ENCODE results near the gene GRID2. TPM values are rescaled to one million over a fixed set of nuclear protein-coding genes. Genes with fewer than 3 reads are reported as not detected.

GRID2 gene
- total RNA-seq, 6 donors from 2014 or later: 0.76 TPM; not detected in 5

GRCh38 chr4:92735025-92735665 is 431.4 kb downstream of the GRID2 start:
- Histone ChIP-seq H3K36me3 (no peaks in the 10 kb centered on the region), H3K9me3 (no peaks in the 10 kb centered on the region), H3K4me1 (no peaks in the 10 kb centered on the region), H3K27me3 (no peaks in the 10 kb centered on the region), H3K4me3 (no peak overlapping the region), H3K27ac (no peak overlapping the region)
- ATAC-seq (ENCODE audit: low FRiP score in 2 of 2) (no peak), DNase-seq (no peak)
- WGBS, 2 donors: 89 to 94% methylated on average over 2 of the region's 2 CpGs
- TF ChIP-seq EP300 (IDR thresholded peaks at IDR 0.05): no peak
- TF ChIP-seq, protein P1, sequence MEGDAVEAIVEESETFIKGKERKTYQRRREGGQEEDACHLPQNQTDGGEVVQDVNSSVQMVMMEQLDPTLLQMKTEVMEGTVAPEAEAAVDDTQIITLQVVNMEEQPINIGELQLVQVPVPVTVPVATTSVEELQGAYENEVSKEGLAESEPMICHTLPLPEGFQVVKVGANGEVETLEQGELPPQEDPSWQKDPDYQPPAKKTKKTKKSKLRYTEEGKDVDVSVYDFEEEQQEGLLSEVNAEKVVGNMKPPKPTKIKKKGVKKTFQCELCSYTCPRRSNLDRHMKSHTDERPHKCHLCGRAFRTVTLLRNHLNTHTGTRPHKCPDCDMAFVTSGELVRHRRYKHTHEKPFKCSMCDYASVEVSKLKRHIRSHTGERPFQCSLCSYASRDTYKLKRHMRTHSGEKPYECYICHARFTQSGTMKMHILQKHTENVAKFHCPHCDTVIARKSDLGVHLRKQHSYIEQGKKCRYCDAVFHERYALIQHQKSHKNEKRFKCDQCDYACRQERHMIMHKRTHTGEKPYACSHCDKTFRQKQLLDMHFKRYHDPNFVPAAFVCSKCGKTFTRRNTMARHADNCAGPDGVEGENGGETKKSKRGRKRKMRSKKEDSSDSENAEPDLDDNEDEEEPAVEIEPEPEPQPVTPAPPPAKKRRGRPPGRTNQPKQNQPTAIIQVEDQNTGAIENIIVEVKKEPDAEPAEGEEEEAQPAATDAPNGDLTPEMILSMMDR (IDR thresholded peaks at IDR 0.05): no peak
- TF ChIP-seq POLR2A (IDR thresholded peaks at IDR 0.05): no peak
- TF ChIP-seq POLR2AphosphoS5 (IDR thresholded peaks at IDR 0.05): no peak

DNA sequence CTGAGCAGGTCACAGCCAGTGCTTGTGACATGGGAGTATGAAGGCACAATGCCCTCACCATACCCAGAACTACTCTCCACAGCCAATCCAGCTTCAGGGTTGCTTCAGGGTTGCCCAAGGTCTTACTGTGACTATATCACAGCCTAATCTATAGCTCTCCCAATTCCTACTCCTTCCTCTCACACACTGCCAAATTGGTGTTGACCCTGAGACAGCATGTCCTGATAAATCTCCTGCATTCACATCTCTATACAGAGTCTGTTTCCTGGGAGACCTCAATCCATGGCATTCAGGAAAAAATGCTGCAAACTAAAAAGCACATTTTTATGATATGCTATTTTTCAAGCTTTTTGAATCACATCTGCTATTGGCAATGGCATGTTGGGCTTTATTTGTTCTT is 456.7 kb downstream of the GRID2 start:
- no peaks in the 10 kb centered on the region for H3K4me1 ChIP-seq
- no peaks in the 10 kb centered on the region for H3K9me3 ChIP-seq
- no peak for DNase-seq
- H3K4me3 ChIP-seq: no peak overlapping the region
- TF ChIP-seq, protein P1 (IDR thresholded peaks at IDR 0.05): no peak
- peak in 1 of 2 donors; percentile 22 for ATAC-seq (ENCODE audit: low FRiP score in 2 of 2)
- H3K27me3 ChIP-seq: no peaks in the 10 kb centered on the region
- no peak overlapping the region for H3K27ac ChIP-seq
- no peaks in the 10 kb centered on the region for H3K36me3 ChIP-seq

GRCh38 chr4:92776080-92776479 is 472.3 kb downstream of the GRID2 start:
- no peaks in the 10 kb centered on the region for H3K4me1 ChIP-seq
- no peak overlapping the region for H3K4me3 ChIP-seq
- no peaks in the 10 kb centered on the region for H3K36me3 ChIP-seq
- no peaks in the 10 kb centered on the region for H3K27me3 ChIP-seq
- TF ChIP-seq POLR2A (IDR thresholded peaks at IDR 0.05) (no peak), POLR2AphosphoS5 (IDR thresholded peaks at IDR 0.05) (no peak), EP300 (IDR thresholded peaks at IDR 0.05) (no peak)
- TF ChIP-seq, protein P1 (IDR thresholded peaks at IDR 0.05): no peak
- DNase-seq: no peak
- no peaks in the 10 kb centered on the region for H3K9me3 ChIP-seq
- ATAC-seq (ENCODE audit: low FRiP score in 2 of 2): no peak
- 74 to 83% methylated on average over 3 of the region's 3 CpGs for WGBS, 2 donors
- no peak overlapping the region for H3K27ac ChIP-seq

DNA sequence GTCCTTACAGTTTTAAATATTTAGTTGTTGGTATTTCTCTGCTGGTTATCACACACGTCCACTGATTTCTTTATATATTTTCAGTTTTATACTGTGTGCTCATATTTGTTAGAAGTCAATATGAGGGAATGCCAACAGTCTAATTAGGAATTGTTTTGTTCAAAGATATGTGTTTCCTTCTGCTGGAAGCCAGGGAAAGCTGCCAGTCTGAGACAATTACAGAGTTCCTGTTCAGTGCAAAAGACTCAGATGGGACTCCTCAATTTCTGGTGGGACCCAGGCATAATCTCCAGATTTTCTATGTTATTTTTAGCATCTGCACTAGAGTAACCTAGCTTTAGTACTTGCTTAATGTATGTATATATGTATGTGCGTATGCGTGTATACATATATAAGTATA is 486.0 kb downstream of the GRID2 start:
- no peak overlapping the region for H3K27ac ChIP-seq
- no peaks in the 10 kb centered on the region for H3K9me3 ChIP-seq
- TF ChIP-seq EP300 (IDR thresholded peaks at IDR 0.05) (no peak), POLR2A (IDR thresholded peaks at IDR 0.05) (no peak), POLR2AphosphoS5 (IDR thresholded peaks at IDR 0.05) (no peak)
- TF ChIP-seq, protein P1 (IDR thresholded peaks at IDR 0.05): no peak
- no peaks in the 10 kb centered on the region for H3K36me3 ChIP-seq
- ATAC-seq (ENCODE audit: low FRiP score in 2 of 2) (no peak), DNase-seq (no peak)
- 71 to 73% methylated on average over 3 of the region's 3 CpGs for WGBS, 2 donors
- no peaks in the 10 kb centered on the region for H3K27me3 ChIP-seq
- H3K4me3 ChIP-seq: no peak overlapping the region
- H3K4me1 ChIP-seq: no peaks in the 10 kb centered on the region

DNA sequence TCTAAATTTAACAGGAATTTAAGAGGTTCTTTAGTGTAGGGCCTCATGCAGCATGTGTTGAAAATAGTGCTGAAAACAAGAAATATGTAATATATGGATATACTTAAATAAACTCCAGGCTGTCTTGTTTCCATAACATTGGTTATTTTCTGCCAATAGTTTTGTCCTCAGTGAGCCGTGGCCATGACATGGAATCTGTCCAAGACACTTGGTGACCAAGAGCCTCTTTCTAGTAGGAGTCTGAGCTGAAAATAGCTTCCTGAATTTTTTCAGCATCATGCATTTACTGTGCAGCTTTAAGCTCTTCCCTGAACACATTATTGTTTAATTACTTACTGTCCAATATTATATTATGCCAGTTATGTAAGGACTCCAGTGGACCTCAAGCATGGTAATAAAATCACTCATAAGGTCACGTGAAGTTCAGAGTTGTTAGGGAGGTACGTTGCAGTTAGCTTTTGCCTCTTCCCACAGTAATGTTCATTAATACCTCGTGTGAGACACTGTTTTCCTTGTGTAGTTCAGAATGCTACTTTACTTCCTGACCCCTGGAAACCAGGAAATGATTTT is 488.2 kb downstream of the GRID2 start:
- no peaks in the 10 kb centered on the region for H3K9me3 ChIP-seq
- no peak overlapping the region for H3K27ac ChIP-seq
- no peak overlapping the region for H3K4me3 ChIP-seq
- no peaks in the 10 kb centered on the region for H3K27me3 ChIP-seq
- WGBS, 2 donors: 35 to 46% methylated on average over 4 of the region's 4 CpGs
- no peak for ATAC-seq (ENCODE audit: low FRiP score in 2 of 2)
- TF ChIP-seq POLR2AphosphoS5 (IDR thresholded peaks at IDR 0.05) (no peak), POLR2A (IDR thresholded peaks at IDR 0.05) (no peak), EP300 (IDR thresholded peaks at IDR 0.05) (no peak)
- TF ChIP-seq, protein P1 (IDR thresholded peaks at IDR 0.05): no peak
- H3K4me1 ChIP-seq: no peaks in the 10 kb centered on the region
- no peak for DNase-seq
- H3K36me3 ChIP-seq: no peaks in the 10 kb centered on the region

All from upper lobe of left lung (tissue), 6 donors.